ENCODE measurements around the gene TNFRSF4. TPM values are rescaled to one million over a fixed set of nuclear protein-coding genes. Genes with fewer than 3 reads are reported as not detected.

The TNFRSF4 gene
- total and polyA plus RNA-seq, 2 donors from 2014 or later = 3.3 to 5.1 TPM

- TF ChIP-seq CTCF (IDR thresholded peaks at IDR 0.05; ENCODE audit: borderline replicate concordance, extremely low read depth, insufficient read depth) = no peak
- FAIRE-seq (no peak), DNase-seq (peak in 3 of 5 donors; percentile 27 to 71 (median 60))
- H3K27ac ChIP-seq (ENCODE audit: low read depth in 2 of 2, low read length in 2 of 2) = no peak overlapping the region
- H3K4me3 ChIP-seq (ENCODE audit: low read length in 3 of 3) = no peak overlapping the region
- H3K4me1 ChIP-seq (ENCODE audit: control insufficient read depth in 2 of 3, insufficient read depth in 2 of 3, low read depth in 1 of 3, low read length in 3 of 3) = peaks cover 0 to 2% (median 0%) of the 10 kb centered on the region in 3 donors
- H3K36me3 ChIP-seq (ENCODE audit: control insufficient read depth in 2 of 3, insufficient read depth in 3 of 3, low read length in 3 of 3) = no peaks in the 10 kb centered on the region
- no peak overlapping the region for H3K9ac ChIP-seq (ENCODE audit: low read length in 3 of 3)
- no peaks in the 10 kb centered on the region for H3K9me3 ChIP-seq (ENCODE audit: control insufficient read depth in 2 of 3, insufficient read depth in 1 of 3, low read length in 3 of 3)
- H3K27me3 ChIP-seq (ENCODE audit: control insufficient read depth, insufficient read depth, low read length) = peaks cover 2% of the 10 kb centered on the region
- intact Hi-C loops (cut with DNase I) = no loop called here
These were observed 33.7 kb downstream of the TNFRSF4 start for GRCh38 chr1:1179983-1180861.

DNA sequence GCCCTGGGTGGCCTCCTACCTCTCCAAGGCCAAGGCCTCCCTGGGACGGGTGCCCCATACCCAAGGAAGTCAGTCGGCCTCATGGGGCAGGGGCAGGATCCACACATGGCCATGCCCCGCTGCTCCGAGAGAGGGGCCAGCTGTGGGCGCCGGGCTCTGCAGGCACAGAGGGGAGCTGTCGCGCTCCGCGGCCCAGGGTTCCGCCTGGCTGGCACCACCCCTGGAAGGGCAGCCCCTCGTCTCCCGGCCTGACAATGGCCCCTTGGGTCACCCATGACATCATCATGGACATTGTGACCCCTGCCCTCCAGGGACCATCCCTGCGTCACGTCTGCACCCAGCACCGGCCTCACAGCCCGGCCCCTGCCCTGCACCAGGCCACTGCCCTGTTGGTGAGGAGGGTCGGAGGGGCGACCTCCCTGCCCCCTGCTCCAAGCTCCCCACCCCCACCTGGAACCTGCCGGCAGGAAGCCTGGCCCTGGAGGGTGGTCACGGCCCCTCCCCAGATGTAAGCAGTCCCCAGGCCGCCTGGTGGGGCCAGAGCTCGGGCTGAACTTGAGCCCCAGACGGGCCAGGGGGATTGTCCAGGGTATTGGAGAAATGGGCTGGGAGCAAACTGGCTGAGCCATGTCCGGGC lies 34.5 kb downstream of the TNFRSF4 start:
- Histone ChIP-seq H3K9ac (ENCODE audit: low read length in 3 of 3) (no peak overlapping the region), H3K9me3 (ENCODE audit: control insufficient read depth in 2 of 3, insufficient read depth in 1 of 3, low read length in 3 of 3) (no peaks in the 10 kb centered on the region), H3K4me1 (ENCODE audit: control insufficient read depth in 2 of 3, insufficient read depth in 2 of 3, low read depth in 1 of 3, low read length in 3 of 3) (peaks cover 0 to 2% (median 0%) of the 10 kb centered on the region in 3 donors), H3K4me3 (ENCODE audit: low read length in 3 of 3) (no peak overlapping the region), H3K27me3 (ENCODE audit: control insufficient read depth, insufficient read depth, low read length) (peaks cover 2% of the 10 kb centered on the region), H3K36me3 (ENCODE audit: control insufficient read depth in 2 of 3, insufficient read depth in 3 of 3, low read length in 3 of 3) (no peaks in the 10 kb centered on the region), H3K27ac (ENCODE audit: low read depth in 2 of 2, low read length in 2 of 2) (no peak overlapping the region)
- intact Hi-C loops (cut with DNase I) = no loop called here
- DNase-seq (peak in 4 of 5 donors; percentile 53 to 75 (median 62)), FAIRE-seq (no peak)
- TF ChIP-seq CTCF (IDR thresholded peaks at IDR 0.05; ENCODE audit: borderline replicate concordance, extremely low read depth, insufficient read depth) = no peak

DNA sequence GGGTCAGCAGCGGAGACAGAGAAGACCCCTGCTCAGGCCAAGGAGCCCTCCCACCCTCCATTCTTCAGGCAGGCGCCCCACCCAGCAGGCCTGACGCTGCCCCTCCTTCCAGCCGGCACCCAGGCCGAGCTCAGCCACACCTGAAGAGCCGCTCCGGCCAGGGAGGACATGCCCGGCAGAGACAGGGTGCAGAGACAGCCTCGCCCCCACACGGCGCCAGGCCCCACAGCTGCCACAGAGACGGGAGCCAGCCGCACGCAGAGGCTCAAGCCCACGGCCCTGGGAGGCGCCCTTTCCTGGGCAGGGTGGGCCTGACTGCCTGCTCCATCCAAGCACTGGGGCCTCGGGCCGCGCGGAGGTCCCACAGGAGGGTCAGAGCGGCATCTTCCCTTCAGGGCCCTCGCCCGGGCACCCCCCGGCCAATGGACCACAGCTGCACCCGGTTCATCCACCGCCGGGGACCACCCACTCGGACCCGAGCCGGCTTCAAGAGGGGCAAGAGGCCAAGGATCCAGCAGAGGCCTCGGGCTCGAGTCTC lies 35.1 kb downstream of the TNFRSF4 start:
- intact Hi-C loops (cut with DNase I) = no loop called here
- FAIRE-seq = no peak

More for the DNA sequence above, 35.1 kb downstream of the TNFRSF4 start:
- Histone ChIP-seq H3K4me3 (ENCODE audit: low read length in 3 of 3) (no peak overlapping the region), H3K27me3 (ENCODE audit: control insufficient read depth, insufficient read depth, low read length) (peaks cover 2% of the 10 kb centered on the region), H3K27ac (ENCODE audit: low read depth in 2 of 2, low read length in 2 of 2) (no peak overlapping the region), H3K4me1 (ENCODE audit: control insufficient read depth in 2 of 3, insufficient read depth in 2 of 3, low read depth in 1 of 3, low read length in 3 of 3) (peaks cover 0 to 2% (median 0%) of the 10 kb centered on the region in 3 donors), H3K9me3 (ENCODE audit: control insufficient read depth in 2 of 3, insufficient read depth in 1 of 3, low read length in 3 of 3) (no peaks in the 10 kb centered on the region), H3K9ac (ENCODE audit: low read length in 3 of 3) (no peak overlapping the region), H3K36me3 (ENCODE audit: control insufficient read depth in 2 of 3, insufficient read depth in 3 of 3, low read length in 3 of 3) (no peaks in the 10 kb centered on the region)
- peak in 3 of 5 donors; percentile 4 to 67 (median 7) for DNase-seq
- TF ChIP-seq CTCF (IDR thresholded peaks at IDR 0.05; ENCODE audit: borderline replicate concordance, extremely low read depth, insufficient read depth) = no peak
